Stimulated activated CD4-positive, alpha-beta T cell treated with anti-CD3 and anti-CD28 coated beads, Interleukin-2, amount 100 ng/mL, for 24 hours (primary cell): ENCODE measurements around the gene DELE1.
A peak's percentile ranks its signal among the peaks of the same experiment; 100 is the strongest.

Experiments used
- DNase-seq, 2 donors: peaks; one replicate each; pipeline ENCODE4 v3.0.0-alpha.2; 2020

Gene DELE1

DNA sequence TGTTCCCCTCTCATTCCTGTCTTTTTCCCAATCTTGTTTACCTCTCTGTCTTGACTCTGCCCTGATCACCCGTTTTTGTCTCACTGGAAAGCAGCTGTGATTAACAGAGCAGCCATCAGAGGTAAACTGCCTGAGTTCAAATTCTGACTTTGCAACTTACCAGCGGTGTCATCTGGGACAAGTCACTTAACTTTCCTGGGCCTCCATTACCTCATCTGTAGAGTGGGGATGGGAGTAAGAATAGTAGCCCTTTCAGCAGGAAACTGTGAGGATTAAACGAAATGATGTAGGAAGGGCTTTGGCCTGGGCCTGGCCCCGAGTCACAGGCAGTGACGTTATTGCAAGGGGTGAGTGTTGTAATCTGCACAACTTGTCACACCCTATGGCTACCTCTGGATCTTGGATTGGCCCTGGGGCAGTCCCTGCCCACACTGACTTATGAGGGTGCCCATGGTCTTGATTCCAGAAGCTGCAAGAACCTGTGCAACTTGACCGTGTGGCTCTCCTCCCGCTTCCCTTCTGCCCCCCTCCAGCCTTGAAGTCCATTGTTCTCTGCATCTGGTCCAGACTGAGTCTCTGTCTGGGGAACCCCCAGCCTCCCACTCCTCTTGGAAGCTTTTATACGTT, 35.0 kb downstream of the DELE1 start:
- no peak for DNase-seq

DNA sequence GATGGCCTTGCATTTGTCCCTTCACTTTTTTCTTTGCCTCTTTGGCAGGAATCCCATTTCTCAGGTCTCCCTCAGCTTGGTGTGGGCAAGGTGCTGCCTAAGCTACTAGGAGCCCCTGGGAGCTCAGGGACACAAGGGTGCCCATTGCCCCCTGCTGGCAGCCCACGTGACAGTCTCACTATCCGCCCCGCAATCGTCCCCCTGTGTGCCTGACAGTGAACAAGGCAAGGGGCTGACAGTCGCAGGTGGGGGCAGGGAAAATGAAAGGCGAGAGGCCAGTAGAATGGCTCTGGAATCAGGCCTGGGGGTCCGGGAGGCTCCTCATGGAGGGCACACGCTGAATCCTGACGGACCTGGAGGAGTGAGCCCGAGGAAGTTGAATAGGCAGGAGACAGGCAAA, 36.3 kb downstream of the DELE1 start:
- DNase-seq: peak in 1 of 2 donors; percentile 38

DNA sequence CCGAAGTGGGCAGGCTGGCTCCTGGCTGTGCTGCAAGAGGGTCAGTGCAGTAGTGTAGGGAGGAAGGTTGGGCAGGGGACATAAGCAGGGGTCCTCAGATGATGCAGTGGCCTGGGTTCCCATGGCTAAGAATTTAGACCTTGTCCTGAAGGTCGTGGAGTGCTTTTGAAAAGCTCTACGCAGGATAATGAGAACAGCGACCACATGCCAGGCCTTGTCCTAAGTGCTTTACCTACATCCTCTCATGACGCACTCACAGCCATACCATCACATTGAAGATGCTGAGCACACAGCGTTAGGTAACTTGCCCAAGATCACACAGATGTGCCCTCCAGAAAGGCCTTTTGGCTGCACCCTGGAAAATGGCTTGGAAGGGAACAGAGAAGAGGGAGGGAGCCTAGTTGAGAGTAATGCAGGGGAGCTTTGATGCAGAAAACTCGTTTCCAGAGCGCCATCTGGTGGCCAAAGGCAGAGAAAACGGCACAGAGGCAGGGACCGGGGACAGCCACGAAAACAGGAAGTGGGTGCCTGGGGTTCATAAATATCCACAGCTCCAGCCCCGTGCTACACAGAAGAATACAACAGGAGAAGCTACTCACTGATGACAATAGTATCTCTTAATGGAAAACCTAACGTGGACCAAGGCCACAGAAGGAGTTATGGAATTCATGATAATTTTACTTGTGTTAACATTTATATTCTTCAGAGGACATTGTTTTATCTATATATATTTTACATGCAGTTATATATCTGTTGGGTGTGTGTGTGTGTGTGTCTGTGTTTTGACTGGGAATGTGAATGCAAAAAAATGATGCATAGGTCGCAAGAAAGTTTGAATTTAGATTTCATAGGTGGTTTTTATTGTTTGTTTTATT, 37.0 kb downstream of the DELE1 start:
- DNase-seq: peak; percentile 92 to 93

DNA sequence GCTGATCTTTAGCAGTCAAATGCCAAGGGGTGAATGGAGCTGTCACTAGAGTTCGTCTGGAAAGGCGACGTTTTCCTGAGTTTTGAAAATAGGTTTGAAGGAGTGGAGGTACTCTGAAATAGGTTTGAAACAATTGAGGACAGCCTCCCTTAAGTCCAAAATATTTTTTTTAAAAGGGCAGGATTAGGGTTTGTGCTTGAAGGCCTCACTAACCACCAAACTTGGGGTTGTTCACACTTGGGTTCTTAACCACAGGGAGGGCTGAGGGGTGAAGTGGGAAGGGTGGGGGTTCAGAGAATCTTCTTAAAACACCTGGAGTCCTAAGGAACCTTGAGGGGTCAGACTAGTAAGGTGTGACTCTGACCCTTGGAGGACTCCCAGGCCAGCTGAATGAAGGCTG, 37.8 kb downstream of the DELE1 start:
- DNase-seq: no peak

DNA sequence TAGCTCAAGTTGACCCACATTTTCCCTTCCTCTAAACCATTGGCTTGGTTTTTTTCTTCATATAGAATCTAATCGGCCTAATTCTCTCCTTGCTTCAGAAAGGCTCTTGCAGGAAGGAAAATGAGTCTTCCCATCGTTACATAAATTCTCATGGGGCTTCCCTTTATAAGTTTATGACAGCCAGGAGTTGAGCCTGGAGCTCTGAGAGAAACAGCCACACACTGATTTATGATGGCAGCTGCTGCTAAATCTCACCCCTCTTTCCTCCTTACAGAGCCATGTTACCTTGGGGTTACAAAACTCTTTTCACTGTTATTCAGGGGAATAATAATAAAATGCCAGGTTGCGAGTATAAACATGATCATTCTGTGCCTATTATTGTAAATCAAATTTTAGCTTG, 40.0 kb downstream of the DELE1 start:
- no peak for DNase-seq

DNA sequence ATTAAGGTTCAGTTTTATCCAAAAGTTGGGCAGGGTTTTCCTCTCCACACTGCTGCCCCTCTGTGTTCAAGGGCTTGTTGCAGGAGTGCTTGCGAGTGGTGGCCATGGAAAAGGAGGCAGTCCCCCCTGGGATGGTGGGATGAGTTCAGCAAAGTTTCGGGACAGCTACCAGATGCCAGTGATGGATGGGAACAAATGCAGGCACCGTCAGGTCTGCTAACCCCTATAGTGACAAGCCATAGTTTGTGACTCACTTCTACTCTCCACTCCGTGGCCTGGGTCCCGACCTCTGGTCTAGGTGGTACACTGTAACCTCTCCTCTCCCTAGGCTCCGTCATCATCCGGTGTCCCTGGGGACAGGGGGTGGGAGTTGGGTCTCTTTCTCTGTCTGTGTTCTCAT, 41.4 kb downstream of the DELE1 start:
- DNase-seq: no peak

DNA sequence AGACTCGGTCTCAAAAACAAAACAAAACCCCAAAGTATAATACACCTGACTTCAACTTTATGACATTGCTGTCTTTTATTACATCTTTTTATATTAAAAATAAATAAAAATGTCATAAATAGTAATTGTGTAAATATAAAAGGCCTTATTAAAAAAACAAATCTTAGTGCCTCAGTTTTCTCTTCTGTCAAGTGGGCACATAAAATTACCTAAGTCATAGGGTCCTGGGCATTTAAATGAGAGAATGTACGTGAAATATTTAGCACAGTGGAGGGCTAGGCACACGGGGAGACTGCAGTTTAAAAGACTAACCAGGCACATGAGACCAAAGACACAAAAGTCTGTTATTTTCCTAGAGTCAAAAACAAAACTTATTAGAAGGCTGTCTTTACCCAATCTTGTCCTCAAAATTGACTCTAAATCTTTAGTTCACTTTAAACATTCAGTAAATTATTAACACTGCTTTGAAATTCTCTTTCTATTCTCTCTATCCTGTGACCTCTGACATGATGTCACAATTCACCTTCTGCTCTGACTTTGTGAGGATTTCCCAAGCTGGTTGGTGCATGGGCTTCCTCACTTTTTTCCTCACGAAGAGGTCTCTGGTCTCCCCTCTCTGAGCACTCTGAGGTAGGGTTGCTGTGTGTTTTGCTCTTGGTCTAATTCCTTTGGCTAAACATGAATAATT, 42.7 kb downstream of the DELE1 start:
- no peak for DNase-seq

DNA sequence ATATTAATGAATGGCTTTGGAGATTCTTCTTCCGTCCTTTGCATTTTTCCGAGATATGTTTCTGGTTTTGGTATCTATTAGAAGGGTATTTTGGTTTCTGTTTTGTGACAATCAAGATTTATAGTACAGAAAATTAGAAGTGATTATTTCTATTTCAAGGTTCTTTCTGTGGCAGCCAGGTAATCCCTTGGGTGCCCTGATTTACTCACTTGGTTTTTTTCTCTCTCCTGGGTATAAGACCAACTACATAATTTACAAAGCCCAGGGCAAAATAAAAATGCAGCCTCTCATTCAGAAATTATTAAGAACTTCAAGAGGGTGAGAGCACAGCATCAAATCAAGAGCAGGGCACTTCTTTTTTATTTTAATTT, 43.3 kb downstream of the DELE1 start:
- no peak for DNase-seq

DNA sequence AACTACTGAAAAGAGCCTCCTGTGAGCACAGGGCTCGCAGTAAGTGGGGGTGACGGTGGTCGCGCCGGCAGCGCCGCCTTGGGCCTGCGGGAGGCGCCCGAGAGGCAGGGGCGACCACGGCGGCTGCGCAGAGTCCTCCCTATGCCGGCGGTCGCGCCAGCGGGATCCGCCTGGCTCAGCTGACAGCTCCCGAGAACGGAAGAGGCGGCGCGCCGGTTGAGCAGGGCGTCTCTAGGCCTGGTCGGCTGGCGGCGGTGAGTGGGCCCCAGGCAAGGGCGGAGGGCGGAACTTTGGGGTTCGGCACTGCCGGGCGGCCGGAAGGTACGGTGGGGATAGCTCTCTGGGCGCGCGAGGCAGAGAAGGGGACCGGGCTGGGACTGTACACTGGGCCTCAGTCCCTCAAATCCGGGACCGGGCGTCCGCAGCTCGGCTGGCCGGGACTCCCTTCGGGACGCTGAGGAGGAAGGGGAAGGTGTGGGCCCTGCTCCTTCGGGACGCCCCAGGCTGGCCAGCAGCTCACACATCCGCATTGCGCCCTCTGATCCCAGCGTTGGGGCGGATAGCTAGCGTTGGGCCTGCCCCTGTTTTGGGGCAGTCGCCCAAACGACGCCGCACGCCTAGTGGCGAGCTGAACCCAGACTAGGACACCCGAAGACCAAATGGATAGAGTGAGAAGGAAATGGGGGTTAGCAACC, 45.4 kb downstream of the DELE1 start, which contains the start of gene RNF14:
Gene RNF14, plus strand, starts transcription at position 192 of the 695 bp plus-strand sequence. CDS start 4,484 bp downstream, outside the sequence.
- DNase-seq: peak; percentile 93 to 95

DNA sequence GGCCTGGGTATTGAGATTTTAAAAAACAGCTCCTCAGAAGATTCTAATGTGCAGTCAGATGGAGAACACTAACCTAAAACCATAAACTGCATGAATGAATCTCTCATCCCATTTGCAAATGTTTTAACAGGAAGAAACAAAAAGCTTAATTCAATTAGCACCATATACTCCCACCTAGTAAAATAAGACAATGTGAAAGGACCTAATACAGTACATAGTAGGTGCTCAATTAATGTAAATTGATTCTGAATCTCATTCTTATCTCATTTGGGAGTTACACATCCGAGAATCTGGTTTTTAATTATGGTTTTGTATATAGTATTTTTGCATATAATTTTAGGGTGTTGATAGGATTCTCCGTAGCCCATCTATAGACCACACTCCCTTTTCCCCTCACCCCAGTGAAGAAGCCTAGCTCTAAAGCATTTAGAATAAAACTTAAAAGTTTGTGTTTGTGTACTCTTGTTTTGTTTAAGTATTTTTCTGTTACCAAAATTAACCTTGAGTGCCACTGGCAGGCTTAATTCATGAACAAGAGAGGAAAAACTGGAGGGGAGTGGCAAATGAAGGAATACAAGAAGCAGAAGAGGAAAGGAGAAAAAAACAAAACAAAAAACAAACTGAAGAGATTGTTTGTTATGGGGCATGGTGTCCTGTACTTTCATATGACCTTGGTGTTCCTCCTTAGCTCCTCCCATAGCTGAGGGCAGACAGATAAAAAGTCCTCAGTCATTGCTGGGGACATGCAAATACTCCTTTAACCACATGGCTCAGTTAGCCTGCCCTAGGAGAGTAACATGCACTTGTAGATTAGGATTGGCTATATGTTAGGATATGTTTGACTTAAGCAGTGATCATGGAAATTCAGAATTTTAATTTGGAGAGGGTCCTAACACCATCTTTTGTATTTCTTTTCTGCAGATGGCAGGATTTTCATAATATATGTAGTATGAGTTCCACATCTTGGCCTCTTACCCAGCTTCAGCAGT, 46.4 kb downstream of the DELE1 start:
- DNase-seq: no peak

DNA sequence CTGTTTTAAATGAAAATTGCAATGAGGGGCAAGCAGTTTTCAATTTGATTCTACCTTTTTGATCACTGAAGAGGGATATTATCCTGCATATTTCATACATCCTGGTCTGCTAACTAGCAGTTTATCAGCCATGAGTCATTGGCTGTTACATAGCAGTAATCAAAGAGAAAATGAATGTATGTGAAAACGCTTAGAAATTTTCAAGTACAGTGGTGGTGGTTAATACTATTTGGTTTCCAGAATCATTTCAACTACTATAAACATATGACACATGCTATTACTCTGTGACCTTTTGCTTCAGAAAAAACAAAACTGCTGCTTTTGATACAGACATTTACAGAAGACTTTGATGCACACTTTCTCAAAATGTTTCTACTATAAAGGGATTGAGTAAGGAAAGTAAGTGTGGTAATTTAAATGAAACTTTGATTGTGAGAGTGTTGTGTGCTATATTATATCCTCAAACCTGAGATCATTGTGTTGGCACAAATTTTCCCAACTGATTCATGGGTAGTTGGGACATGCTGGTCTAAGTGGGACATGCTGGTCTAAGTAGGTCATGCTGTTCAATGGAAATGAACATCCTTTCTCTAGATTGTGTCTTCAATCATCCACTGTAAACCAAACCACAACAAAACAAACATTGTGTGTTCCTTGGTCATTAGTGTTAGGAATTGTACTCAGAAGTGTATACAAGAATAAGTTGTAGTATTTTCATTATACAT, 50.4 kb downstream of the DELE1 start:
- no peak for DNase-seq

DNA sequence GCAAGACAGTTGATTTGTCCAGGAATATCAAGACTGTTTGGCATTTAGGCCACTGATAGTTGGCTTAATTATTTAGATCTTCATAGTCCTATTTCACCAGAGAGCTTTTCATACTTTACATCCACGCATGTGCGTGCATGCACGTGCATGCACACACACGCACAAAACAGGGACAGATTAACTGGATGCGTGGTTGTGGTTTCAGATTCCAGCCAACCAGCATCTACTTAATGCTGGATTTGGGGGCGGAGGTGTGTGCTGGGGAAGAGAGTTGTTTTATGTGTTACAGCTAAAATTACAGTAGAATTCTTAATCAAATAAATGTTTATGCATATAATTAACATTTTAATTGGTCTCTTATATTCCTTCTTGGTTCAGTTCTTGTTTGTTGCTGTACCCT, 52.5 kb downstream of the DELE1 start:
- DNase-seq: no peak

DNA sequence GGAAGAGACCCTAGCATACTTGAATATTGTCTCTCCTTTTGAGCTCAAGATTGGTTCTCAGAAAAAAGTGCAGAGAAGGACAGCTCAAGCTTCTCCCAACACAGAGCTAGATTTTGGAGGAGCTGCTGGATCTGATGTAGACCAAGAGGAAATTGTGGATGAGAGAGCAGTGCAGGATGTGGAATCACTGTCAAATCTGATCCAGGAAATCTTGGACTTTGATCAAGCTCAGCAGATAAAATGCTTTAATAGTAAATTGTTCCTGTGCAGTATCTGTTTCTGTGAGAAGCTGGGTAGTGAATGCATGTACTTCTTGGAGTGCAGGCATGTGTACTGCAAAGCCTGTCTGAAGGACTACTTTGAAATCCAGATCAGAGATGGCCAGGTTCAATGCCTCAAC, 54.7 kb downstream of the DELE1 start:
- DNase-seq: no peak

DNA sequence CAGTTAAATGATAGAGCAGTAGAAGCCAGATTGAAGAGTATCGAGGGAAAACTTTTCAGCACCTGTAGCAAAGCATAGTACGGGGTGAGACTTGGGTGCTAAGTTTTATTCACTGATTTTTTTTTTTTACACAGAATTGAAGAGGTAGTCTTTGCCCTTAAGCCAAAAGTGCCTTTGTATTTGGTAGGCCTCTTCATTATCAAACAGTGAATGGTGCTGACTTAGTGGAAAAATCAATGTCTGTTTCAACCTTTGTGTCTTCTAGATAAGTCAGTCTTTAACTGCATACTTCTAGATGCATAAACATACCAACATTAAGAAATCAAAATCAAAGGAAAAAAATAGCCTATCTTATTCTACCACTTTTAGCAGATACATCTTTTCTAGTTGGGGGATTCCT, 59.0 kb downstream of the DELE1 start:
- DNase-seq: no peak

DNA sequence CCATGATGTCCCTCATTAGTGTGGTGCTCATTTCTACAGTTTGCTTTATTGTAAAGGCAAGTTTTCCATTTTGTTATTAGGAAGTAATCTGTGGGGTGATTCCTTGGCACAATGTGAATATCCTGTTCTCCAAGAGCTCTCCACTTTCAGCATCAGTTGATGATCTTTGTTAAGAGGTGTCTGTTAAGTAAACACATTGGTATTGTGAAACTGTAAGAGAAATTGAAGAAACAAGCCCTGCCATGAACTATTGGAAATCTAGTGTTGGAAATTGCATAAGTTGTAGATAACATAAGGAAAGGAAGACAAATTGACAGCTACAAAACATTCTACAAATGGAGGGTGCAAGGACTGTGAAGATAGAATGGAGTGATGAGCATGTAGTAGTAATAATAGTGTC, 62.4 kb downstream of the DELE1 start:
- no peak for DNase-seq

DNA sequence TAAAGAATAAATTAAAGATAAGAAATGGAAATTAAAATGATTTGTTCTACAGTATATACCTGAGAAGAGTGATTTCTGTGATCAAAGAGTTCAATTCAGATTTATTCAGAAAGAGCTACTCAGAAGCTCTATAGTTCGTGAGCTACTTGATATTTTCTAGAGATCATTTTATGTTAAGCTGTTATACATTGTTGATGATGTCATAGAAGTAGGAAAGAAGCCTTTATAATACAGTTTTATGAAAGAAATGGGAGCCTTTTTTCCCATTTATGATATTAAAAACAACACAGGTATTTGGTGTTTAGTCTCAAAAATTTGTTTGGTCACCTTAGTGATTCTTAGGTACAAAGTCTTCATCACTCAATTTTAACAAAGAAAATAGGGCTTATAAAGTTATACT, 66.0 kb downstream of the DELE1 start:
- no peak for DNase-seq
